ENCODE results near the gene USP48.

GRCh38 chr1:21823980-21824702, 41.2 kb upstream of the USP48 start:
- TF ChIP-seq POLR2AphosphoS5 (IDR thresholded peaks at IDR 0.05) (no peak), CTCF (IDR thresholded peaks at IDR 0.05) (no peak), POLR2A (IDR thresholded peaks at IDR 0.05) (no peak)
